OCI-LY3 (cell line): ENCODE data around the gene TPBGL.

Experiments
- H2AFZ ChIP-seq: fragments of 200-600, 300-600 bp; shearing (Covaris generic); 2 replicates; pipeline ENCODE4 v1.6.0; 2014; ENCODE audit warnings: antibody characterized with exemption, low read depth, low read length
- H3K27ac ChIP-seq: fragments of 200-600, 300-600 bp; sonication (generic); 2 replicates; pipeline ENCODE4 v1.5.1; 2014; ENCODE audit warnings: mild to moderate bottlenecking, low read length, moderate library complexity, mixed read lengths
- H3K27me3 ChIP-seq: fragments of 200-600, 300-600 bp; sonication (generic); 2 replicates; pipeline ENCODE4 v1.6.1; 2014; ENCODE audit warnings: low read depth, low read length, mixed read lengths
- H3K36me3 ChIP-seq: fragments of 200-600, 300-600 bp; sonication (generic); replicated peaks from 2 replicates; pipeline ENCODE3; 2014; ENCODE audit warnings: low read depth, low read length, mixed read lengths
- H3K4me1 ChIP-seq: fragments of 300-600, 200-600 bp; sonication (generic); 2 replicates; pipeline ENCODE4 v1.6.1; 2014; ENCODE audit warnings: low read length, mixed read lengths
- H3K4me2 ChIP-seq: fragments of 200-600, 300-600 bp; sonication (generic); 2 replicates; pipeline ENCODE4 v1.6.1; 2014; ENCODE audit warnings: low read length, mixed read lengths
- H3K4me3 ChIP-seq: fragments of 300-600, 200-600 bp; sonication (generic); 2 replicates; pipeline ENCODE4 v1.5.1; 2014; ENCODE audit warnings: antibody characterized with exemption, mild to moderate bottlenecking, low read length, moderate library complexity
- H3K79me2 ChIP-seq: fragments of 300-600, 200-600 bp; shearing (Covaris generic); 2 replicates; pipeline ENCODE4 v1.6.1; 2014; ENCODE audit warnings: mild to moderate bottlenecking, low read length, mixed read lengths
- H3K9ac ChIP-seq: fragments of 300-600, 200-600 bp; shearing (Covaris generic); 2 replicates; pipeline ENCODE4 v1.6.0; 2014; ENCODE audit warnings: mild to moderate bottlenecking, low read length, moderate library complexity
- H3K9me3 ChIP-seq: fragments of 200-600, 300-600 bp; shearing (Covaris generic); 2 replicates; pipeline ENCODE4 v1.6.1; 2014; ENCODE audit warnings: low read length, mixed read lengths; ENCODE audit not compliant: insufficient read depth
- H4K20me1 ChIP-seq: fragments of 200-600, 300-600 bp; sonication (generic); 2 replicates; pipeline ENCODE4 v1.6.1; 2016; ENCODE audit warnings: low read length, mixed read lengths; ENCODE audit not compliant: insufficient read depth
- CTCF ChIP-seq: fragments of 200-600, 300-600 bp; sonication (generic); IDR thresholded peaks from 2 replicates; pipeline ENCODE4 v1.5.1; 2014; ENCODE audit warnings: antibody characterized with exemption, low read length, low read depth
- EZH2phosphoT487 ChIP-seq: fragments of 200-600 bp; shearing (Covaris generic); IDR thresholded peaks from 2 replicates; pipeline ENCODE4 v1.6.1; 2018; ENCODE audit warnings: antibody characterized with exemption, mixed run types, low read depth

The TPBGL gene

GRCh38 chr11:75239531-75240290 lies 863 bp upstream of the TPBGL start:
- H3K9me3 ChIP-seq = no peaks in the 10 kb centered on the region
- H3K36me3 ChIP-seq = no peaks in the 10 kb centered on the region
- H4K20me1 ChIP-seq = peaks cover under 1% of the 10 kb centered on the region; the same call in 1 of the 2 replicates
- no peak overlapping the region for H3K9ac ChIP-seq
- no peak for TF ChIP-seq CTCF
- no peak for TF ChIP-seq EZH2phosphoT487
- H3K4me3 ChIP-seq = no peak overlapping the region
- no peaks in the 10 kb centered on the region for H3K4me1 ChIP-seq
- no peaks in the 10 kb centered on the region for H3K27me3 ChIP-seq
- no peak overlapping the region for H3K27ac ChIP-seq
- no peak overlapping the region for H2AFZ ChIP-seq
- H3K79me2 ChIP-seq = no peaks in the 10 kb centered on the region
- H3K4me2 ChIP-seq = no peak overlapping the region

- H3K36me3 ChIP-seq = no peaks in the 10 kb centered on the region
- H3K27ac ChIP-seq = no peak overlapping the region
- H3K4me3 ChIP-seq = no peak overlapping the region
- no peaks in the 10 kb centered on the region for H4K20me1 ChIP-seq
- TF ChIP-seq CTCF = no peak
- H3K27me3 ChIP-seq = no peaks in the 10 kb centered on the region
- no peak overlapping the region for H2AFZ ChIP-seq
- no peaks in the 10 kb centered on the region for H3K9me3 ChIP-seq
- no peaks in the 10 kb centered on the region for H3K4me1 ChIP-seq
- no peak overlapping the region for H3K4me2 ChIP-seq
- no peaks in the 10 kb centered on the region for H3K79me2 ChIP-seq
- no peak overlapping the region for H3K9ac ChIP-seq
These were observed 697 bp downstream of the TPBGL start for GRCh38 chr11:75241036-75241905.

GRCh38 chr11:75241906-75242644 lies 1.5 kb downstream of the TPBGL start:
- Histone ChIP-seq H3K9me3 (no peaks in the 10 kb centered on the region), H3K27me3 (no peaks in the 10 kb centered on the region), H3K4me3 (no peak overlapping the region), H3K79me2 (no peaks in the 10 kb centered on the region), H3K36me3 (no peaks in the 10 kb centered on the region), H3K4me1 (no peaks in the 10 kb centered on the region), H3K4me2 (no peak overlapping the region), H4K20me1 (no peaks in the 10 kb centered on the region), H2AFZ (no peak overlapping the region), H3K9ac (no peak overlapping the region), H3K27ac (no peak overlapping the region)
- TF ChIP-seq EZH2phosphoT487 (no peak), CTCF (no peak)
